ENCODE results near the gene PLEKHH3.

PLEKHH3 gene

DNA sequence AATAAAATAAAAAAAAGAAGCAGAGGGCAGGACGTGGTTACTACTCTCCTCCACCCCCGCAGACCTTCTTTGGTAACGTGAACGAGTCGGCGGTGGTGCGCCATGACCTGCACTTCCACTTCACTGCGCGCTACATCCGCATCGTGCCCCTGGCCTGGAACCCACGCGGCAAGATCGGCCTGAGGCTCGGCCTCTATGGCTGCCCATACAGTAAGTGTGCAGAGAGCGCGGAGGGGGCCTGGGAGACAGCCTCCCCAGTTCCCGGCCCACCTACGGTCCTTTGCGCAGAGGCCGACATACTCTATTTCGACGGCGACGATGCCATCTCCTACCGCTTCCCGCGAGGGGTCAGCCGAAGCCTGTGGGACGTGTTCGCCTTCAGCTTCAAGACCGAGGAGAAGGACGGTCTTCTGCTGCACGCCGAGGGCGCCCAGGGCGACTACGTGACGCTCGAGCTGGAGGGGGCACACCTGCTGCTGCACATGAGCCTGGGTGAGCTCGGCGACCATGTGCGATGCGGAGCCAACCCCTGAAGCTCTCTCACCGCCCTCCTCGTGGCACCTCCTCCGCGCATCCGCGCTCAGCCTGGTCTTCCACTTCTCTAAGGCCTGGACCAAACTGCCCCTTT, 8.2 kb upstream of the PLEKHH3 start:
- DNase-seq: no peak

DNA sequence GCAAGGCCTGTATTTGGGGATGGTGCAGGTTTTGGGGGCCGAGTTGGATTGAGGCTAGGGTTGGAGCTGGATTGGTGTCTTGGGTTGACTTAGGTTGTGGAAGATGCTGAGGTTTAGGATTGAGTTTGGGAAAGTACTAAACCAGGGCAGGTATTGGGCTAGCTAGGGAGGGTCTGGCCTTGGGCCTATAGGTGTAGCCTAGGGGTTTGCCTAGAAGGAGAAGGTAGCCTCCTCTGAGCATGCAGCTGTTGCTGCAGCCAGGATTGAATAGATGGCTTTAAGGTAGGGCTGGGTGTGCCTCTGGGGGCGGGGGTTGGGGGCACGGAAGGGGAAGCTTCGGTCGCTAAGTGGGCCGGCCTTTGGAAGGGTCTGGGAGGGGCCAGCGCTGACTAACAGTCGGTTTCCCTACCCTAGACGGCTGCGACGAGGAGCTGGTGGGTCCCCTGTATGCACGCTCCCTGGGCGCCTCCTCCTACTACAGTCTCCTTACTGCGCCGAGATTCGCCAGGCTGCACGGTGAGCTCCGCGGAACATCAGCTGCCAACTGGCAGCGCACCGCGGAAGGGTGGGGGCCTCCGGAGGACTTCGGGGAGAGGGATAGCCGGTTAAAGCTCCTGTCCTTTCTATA, 6.7 kb upstream of the PLEKHH3 start:
- DNase-seq: no peak

DNA sequence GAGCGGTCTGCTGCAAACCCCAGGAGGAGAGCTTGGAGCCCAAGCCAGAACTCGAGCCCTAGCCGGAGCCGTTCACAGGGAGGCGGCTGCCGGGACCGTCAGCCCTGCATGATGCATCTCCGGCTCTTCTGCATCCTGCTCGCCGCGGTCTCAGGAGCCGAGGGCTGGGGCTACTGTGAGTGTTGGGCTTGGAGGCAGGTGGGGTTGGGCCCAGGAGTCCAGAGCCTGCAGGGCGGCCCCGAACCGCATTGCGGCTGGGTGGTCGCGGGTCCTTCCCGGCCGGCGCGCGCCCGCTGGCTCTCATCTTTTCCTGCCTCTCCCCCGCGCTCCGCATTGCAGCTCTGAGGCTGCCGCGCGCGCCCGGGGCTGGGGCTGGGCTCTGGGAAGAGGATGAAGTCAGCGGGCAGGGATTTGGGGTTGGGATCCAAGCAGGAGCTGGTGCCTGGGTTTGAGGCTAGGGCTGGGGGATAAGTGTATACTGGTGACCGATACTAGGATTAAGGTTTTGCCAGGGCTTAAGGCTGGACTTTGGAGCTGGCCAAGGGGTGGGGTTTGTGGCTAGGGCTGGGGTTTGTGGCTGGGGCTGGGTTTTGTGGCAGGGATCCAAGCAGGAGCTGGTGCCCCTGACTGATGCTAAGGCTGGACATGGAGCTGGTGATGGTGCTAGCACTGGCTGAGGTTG, 6.1 kb upstream of the PLEKHH3 start:
- peak; percentile 16 for DNase-seq

DNA sequence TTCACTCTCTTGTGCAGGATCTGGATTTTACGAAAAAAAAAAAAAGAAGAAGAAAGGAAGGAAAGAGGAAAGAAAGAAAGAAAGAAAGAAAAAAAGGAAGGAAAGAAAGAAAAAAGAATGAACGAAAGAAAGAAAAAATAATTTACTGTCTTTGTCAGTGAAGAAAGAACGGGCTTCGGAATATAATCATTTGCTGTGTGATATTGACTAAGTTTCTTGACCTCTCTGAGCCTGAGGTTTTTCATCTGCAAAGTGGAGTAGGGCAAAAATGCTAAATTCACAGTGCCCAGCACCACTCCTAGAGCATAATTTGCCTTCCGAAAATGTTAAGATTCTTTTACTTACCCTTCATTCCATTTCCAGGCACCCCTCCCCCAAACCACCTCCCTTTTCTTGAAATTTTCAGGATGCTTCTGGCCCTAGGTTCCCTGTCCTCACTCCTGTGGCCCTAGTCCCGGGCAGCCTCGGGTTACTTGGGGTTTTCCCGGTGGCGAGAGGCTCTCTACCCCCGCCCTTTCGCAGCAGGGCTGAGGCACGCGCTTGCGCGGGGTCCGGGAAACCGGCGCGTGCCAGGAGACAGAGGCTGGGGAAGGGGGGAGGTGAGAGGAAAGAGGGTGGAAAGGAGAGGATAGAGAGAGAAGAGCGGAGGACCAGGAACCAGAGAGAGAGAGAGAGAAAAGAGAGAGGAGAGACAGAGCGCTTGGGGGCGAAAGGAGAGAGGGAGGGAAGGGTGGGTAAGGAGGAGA, 5.4 kb upstream of the PLEKHH3 start, which contains the start of gene CNTNAP1:
Gene CNTNAP1 (plus strand): TSS at position 556 of the 746 bp plus-strand sequence. CDS start 299 bp downstream, outside the sequence.
- DNase-seq: no peak

DNA sequence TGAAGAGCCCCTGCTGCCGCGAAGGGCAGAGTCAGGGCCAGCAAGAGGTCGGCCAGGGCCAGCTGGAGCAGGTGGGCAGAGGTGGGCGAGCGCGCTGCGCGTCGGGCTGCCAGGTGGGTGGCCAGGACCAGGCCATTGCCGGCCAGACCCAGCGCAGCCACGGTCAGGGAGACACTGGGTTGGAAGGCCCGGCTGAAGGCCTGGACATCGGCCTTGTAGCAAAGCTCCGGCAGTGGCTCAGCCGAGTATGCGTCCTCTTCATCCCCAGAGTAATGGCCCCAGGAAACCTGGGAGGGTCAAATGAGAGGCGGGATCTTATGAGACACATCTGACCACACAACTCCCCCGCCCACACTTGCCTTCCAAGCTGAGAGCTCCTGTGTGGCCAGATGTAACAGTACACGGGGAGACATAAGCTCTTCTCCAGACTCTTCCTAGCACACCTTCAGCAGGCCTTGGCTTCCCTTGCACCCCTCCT, 3.6 kb upstream of the PLEKHH3 start:
- DNase-seq: no peak

DNA sequence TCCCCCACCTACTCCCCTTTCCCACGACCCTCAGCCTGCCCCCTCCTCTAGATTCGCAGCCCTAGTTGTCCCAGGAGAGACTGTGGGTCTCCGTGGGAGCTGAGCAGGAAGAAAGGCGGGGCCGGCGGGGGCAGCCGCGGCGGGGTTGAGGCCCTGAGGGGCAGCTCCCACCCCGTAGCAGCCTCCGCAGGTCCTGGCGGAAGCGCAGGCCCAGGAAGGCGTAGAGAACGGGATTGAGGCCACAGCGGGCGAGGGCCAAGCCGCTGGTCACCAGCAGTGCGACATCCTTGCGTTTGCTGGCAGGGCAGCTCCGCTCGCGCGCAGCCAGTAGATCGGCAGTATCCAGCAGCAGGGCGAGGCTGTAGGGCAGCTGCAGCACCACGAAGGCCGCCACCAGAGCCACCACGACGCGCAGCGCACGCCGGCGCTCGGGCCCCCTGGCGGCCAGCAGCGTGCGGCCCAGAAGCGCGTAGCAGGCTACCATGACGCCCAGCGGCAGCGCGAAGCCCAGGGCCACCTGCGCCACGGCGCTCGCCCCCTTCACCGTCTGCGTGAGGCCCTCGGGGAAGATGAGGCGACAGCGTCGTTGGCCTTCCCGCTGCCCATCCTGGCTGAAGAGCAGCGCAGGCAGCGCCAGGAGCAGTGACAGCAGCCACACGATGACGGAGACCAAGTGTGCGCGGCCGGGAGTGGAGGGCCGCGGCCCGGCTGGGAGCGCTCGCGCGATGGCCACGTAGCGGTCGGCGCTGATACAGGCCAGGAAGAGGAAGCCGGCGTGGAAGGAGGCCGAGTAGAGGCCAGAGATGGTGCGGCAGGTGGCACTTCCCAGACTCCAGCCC, 2.9 kb upstream of the PLEKHH3 start:
- peak; percentile 59 for DNase-seq

DNA sequence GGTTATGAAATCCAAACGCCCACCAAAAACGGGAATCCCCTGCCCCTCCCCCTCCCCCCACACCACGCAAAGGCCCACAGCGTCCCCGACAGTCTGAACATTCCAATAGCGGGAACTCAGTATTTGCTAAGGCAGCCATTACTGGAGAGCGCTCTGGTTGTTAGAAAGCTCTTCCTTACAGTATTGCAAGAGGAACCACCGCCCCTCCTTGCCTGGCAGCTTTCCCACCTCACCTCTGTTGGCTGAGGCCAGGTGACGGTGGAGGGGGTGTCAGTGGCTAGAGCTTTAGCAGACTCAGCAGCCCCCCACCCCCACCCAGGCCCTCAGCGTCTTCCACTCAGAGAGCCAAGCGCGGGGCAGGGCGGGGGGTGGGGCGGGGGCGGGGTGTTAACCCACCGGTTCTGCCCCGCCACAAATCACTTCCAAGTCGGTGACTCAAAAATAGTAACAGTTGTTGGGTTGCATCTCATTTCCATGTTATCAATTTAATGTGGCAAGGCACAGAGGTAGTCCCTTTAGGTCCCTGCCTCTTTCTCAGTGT, 2.2 kb upstream of the PLEKHH3 start:
- DNase-seq: peak; percentile 17

DNA sequence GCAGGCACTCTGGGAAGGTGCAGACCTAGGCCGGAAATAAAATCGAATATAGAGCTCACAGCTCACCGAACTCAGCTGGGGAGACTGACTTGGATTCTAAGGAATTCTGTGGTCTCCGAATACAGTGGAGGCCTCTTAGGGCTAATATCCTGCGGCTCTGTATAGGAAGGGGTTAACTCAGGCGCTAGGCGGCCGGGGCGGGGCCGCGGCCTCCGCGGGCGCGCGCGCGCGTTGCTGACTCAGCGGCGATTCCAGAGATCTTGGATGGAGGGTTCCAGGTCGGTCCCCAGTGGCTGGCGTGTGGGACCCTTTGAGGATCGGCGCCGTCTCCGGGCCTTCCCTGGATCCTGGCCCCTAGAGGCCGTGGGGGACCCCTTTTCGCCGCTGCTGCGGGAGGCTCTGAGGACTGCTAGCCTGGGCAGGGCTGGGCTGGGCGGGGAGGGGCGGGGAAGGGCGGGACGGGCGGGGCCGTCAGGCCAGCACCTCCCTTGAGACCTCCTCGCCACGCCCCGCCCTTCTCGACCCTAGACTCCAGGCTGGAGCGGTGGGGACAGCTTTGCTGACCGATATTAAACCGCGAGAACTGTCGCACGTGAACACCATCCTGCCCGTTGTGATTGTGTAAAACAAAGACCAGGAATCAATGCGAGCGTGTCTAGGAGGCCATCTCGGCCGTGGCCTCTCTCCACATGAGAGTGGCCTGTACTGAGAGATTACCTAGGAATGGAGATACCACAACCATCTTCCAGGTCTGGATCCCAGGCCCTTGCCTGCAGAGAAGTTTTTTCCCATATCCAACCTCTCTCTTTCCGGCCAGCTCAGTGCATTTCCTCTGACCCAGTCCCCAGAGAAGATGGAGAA, 1.4 kb upstream of the PLEKHH3 start:
- peak; percentile 87 for DNase-seq

DNA sequence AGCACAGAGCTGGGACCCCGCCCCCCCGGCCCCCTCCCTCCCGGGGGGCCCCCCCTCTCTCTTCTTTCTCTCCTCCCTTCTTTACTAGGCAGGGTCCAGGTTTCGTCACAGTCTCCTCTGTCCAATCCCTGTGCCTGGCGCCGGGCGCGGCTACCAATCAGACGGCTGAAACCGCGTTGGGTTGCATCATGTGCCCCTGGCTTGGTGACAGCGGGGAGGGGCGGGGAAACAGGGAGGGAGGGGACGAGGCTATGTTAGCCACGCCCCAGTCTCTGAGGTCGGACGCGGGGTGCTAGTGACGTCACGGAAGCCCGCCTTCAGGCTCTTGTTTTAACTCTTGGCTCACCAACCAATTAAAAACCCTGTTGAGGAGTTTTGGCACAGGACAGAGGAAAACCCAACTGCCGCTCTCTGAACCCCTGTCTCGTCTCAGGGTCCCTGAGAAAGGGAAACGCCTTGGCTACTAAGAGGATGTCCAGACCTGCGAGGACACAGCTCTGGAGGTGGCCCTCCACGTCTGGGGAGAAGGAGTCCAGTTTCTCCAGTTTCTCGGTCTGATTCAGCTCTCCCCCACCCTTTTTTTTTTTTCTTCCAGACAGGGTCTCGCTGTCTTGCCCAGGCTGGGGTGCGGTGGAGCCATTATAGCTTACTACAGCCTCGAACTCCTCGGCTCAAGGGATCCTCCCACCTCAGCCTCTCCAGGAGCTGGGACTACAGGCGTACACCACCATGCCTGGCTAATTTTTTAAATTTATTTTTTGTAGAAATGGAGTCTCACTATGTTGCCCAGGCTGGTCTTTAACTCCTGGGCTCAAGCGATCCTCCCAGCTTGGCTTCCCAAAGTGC, 441 bp upstream of the PLEKHH3 start:
- DNase-seq: peak; percentile 98

DNA sequence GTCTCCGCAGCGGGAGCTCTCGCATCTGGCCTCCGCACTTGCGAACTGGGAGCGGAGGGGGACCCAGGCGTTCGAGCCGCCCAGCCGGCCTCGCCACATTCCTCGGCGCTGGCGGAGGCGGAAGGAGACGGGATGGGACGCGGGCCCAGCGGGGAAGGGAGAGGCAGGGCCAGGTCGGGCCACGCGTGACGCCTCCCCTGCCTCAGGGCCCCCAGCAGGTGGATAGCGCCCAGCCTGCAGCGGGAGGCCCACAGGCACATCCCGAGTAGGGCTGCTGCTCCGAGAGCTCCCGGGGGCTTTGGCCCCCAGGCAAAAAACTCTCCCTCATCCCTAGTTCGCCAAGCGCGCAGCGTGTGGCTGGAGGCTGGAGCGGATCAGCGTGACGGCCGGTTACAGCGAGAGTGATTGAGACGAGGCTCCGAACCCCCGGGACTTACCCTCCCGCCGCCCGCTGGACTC, 800 bp downstream of the PLEKHH3 start:
- DNase-seq: no peak

DNA sequence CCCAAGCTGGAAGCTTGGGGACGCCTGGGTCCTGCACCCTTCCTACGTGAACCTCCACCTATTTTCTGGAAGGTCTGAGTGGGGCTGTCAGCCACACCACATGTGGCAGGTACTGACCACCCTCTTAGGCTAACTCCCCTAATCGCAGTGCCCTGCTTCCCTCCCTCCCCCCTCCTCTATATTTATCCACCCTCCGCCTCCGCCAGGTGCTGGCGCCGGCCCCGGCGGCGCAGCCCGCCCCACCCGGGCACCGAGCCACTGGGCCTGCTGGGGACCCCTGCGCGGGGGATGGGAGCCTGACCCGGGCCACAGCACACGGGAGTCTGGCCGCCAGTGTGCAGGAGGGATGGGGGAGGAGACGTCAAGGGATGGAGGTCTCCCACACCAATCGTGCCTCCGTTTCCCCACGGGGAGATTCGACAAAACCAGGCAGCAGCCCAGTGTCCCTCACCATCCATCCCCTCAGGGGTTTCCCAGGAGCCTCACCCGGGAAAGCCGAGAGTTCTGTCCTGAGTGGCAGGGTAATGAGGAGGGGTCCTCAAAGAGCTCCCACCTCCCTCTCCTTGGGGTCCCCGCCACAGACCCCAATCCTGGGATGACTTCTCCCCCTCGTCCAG, 1.3 kb downstream of the PLEKHH3 start:
- DNase-seq: no peak

DNA sequence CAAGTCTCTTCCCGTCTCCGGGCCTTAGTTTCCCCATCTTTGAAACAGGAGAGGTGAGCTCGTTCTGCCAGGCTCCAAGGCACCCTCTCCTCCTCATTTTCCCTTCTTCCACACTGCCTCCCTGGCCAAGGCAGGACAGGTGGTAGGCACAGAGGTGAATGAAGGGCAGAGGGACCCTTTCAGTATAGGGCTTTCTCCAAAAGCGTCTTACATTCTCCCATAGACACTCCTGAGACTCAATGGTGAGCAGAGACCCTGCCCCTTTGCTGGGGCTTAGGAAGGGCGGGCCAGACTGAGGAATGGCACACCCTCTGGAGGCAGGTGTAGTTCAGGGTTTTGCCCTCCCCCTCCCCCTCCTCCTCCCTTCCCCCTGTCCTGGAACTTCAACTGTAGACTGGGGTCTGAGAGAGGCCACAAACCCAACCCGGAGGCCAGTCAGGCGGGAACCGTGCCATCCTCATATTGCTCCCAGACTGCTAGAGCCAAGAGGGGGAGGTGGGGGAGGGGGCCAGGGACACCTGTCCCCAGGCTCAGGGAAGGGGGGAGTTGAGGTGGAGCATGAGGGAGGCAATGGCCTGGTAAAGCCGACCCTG, 1.9 kb downstream of the PLEKHH3 start:
- DNase-seq: no peak

DNA sequence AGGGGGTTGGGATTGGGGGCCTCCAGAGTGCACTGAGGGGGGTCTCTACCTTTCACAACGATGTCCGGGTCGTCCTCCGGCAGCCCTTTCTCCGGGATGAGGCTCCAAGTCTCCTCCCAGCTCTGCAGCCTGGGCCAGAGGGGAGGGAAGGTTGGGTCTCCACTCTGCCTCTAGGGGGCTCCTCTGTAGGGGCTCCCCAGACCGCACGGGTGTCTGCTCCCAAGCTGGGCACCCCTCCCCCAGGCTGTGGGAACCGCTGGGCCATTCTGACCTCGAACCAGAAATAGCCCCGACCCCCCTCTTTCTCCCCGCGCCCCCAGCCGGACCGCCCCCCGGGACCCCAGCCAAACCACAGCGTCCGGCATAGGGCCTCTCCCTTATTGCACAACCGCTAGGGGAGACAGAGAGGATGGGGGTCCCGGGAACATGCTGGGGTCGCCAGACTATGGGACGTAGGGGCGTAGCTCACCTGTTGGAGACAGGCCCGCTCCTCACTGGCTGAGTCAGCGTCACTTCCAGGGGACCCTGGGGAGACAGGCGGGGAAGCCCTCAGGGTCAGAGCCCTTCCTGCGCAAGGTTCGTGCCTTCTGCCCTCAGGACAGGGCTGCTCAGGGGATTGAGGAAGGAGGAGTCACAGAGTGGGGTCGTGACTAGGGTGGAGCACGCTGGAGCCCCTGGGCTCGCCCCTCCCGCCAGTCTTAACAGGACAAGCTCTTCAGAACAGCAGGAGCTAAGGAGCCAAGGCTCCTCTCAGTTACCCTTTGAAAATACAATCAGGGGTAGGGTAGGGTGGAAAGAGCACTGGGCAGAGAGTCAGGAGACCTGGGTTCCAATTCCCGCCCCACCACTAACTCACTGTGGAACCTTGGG, 2.7 kb downstream of the PLEKHH3 start:
- peak; percentile 24 for DNase-seq

DNA sequence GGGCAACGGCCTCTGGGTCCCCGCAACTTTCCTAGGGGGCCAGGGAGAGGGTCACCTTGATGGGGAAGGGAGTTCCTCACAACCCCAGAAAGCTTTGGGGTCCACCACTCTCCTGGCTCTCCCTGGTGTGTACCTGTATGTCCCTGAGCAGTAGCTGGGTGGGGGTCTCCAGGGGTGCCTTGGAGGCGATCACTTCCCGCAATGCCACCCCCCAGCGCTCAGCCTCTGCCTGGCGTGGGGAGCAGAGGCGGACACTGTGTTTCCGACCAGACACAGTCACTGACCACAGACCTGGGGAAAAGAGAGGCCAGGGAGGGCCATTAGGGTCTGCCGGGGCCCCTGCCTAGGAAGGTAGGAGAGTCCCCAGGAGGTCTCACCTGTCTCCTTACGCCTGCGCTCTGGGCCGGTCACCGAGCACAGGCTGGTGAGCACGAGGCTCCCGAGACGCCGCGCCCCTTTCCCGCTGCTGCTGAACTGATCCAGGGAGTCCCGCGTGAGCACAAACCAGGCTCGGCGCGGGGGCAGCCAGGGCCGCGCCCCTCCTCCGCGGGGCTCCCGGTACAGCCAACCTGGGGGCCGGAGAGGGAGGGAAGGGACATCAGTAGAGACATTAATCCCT, 3.4 kb downstream of the PLEKHH3 start:
- DNase-seq: no peak

DNA sequence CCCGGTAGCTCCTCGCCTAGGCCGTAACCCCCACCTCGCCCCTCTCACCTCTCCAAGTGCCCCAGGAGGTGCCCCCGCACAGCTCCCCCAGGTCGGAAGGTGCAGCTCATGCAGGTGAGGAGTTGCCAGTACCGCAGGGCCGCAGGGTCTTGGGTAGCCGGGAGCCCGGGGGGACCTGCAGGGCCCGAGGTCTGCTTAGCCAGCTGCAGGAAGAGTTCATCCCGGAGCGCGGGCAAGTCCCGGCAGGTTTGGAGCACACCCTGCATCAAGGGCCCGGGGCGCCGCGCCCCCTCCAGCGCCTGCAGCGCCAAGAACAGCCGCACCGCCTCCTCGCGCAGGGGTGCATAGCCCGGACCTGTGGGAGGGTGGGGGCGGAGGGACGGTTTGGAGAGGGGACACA, 4.8 kb downstream of the PLEKHH3 start:
- no peak for DNase-seq

DNA sequence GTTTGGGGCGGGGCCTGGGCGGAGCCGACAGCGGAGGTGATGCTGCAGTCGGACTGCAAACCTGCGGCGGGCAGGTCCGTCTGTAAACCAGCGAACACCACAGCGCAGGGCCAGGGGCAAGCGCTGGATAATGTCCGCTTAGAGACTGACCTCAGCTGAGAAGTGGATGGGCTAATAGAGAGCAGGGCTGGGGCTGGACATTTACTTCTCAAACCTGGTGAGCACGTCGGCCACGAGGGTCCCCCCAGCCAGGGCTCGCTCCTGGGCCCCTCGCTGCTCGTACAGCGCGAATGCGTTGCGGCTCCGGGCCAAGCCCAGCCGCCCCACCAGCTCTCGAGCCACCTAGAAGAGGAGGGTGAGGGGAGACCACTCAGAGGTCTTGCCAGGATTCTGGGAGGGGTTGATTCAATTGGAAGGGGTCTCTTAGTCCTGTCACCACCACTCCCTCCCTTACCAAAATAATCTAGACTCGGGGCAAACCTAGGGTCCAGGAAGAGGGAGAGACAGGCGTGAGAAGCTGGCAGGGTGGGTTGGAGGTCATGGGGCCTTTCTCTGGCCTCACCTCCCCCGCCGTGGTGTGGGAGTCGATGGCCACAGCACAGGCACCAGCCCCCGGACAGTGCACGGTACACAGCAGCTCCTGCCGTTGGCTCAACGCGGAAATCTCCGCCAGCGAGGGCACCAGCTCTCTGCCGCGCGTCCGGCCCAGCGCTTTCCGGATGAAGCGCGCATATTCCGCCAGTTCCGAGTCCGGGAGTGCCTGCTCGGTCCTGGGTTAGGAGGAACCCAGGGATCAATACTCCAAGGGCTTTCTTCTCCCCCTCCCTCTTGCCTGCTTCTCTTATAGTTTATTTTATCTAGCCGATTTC, 5.8 kb downstream of the PLEKHH3 start:
- DNase-seq: no peak
